Vagina (tissue), 2 donors: ENCODE data around the gene MAMDC2. TPM values are rescaled to one million over a fixed set of nuclear protein-coding genes. Genes with fewer than 3 reads are reported as not detected.

Experiments
- DNase-seq, 2 donors: peaks; one replicate each; pipeline ENCODE4 v3.0.0-alpha.2; 2017; ENCODE audit errors: extremely low spot score in 2 of 2
- H3K27ac ChIP-seq: fragments of 200-600 bp; sonication (generic); one replicate; pipeline ENCODE4 v1.5.1; 2019
- H3K27me3 ChIP-seq: fragments of 200-600 bp; sonication (generic); one replicate; pipeline ENCODE4 v1.5.1; 2019
- H3K36me3 ChIP-seq, 2 donors: fragments of 200-600 bp; sonication (generic); one replicate each; pipeline ENCODE4 v1.5.1; 2017 to 2019
- H3K4me1 ChIP-seq: fragments of 200-600 bp; sonication (generic); one replicate; pipeline ENCODE4 v1.5.1; 2019
- H3K4me3 ChIP-seq, 2 donors: fragments of 200-600 bp; sonication (generic); 1 replicate in 1 of 2; 2 replicates in 1 of 2; pipeline ENCODE4 v1.5.1; 2016 to 2019
- H3K9me3 ChIP-seq: fragments of 200-600 bp; sonication (generic); one replicate; pipeline ENCODE4 v1.5.1; 2019
- CTCF ChIP-seq, 3 experiments: fragments of 450-650 bp in 2 of 3; fragments of 200-600 bp in 1 of 3; sonication (generic) in 1 of 3; IDR thresholded peaks; one replicate each; pipeline ENCODE4 v1.5.1; 2017 to 2019; ENCODE audit warnings: antibody characterized with exemption in 3 of 3, mild to moderate bottlenecking in 2 of 3, moderate library complexity in 2 of 3
- POLR2A ChIP-seq, 2 donors: fragments of 450-650 bp; IDR thresholded peaks; one replicate each; pipeline ENCODE4 v1.6.1; 2017; ENCODE audit warnings: antibody characterized with exemption in 2 of 2, mild to moderate bottlenecking in 2 of 2, moderate library complexity in 2 of 2
- POLR2AphosphoS5 ChIP-seq, 2 donors: sonication (generic); formaldehyde crosslinking; IDR thresholded peaks; one replicate each; pipeline ENCODE4 v1.9.0; 2017; ENCODE audit warnings: antibody characterized with exemption in 2 of 2, mild to moderate bottlenecking in 2 of 2, low read depth in 1 of 2; ENCODE audit not compliant: insufficient read depth in 1 of 2
- intact Hi-C: fragments of 100-400 bp; cut with DNase I; formaldehyde crosslinking; loops from one replicate; pipeline ENCODE4 v1.15.1; 2023
- total RNA-seq: library from RNA; depleted of rRNA; stranded (reverse); fragments of >200 nt; gene quantifications from one replicate; pipeline ENCODE4 v1.2.3, GENCODE V29; 2016

The MAMDC2 gene
- total RNA-seq, 1 donor from 2014 or later, result 38.5 TPM

DNA sequence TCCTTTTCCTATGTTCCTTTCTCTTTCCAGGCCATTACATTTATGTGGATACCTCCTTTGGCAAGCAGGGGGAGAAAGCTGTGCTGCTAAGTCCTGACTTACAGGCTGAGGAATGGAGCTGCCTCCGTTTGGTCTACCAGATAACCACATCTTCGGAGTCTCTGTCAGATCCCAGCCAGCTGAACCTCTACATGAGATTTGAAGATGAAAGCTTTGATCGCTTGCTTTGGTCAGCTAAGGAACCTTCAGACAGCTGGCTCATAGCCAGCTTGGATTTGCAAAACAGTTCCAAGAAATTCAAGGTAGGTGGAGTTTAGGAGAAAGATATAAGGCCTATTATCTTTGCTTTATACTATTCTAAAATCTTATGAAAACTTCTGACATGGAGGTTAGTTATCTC lies 64.5 kb downstream of the MAMDC2 start:
- no peaks in the 10 kb centered on the region for H3K9me3 ChIP-seq
- TF ChIP-seq POLR2AphosphoS5 (IDR thresholded peaks at IDR 0.05; ENCODE audit: insufficient read depth in 1 of 2, low read depth in 1 of 2) (no peak), CTCF (IDR thresholded peaks at IDR 0.05) (no peak), POLR2A (IDR thresholded peaks at IDR 0.05) (no peak)
- H3K27me3 ChIP-seq, result no peaks in the 10 kb centered on the region
- H3K36me3 ChIP-seq, result peaks cover 0 to 4% of the 10 kb centered on the region in 2 donors
- peak in 1 of 2 donors; percentile 56 for DNase-seq
- intact Hi-C loops, result no loop called here
- peaks cover 8% of the 10 kb centered on the region for H3K4me1 ChIP-seq
- H3K4me3 ChIP-seq, result no peak overlapping the region
- no peak overlapping the region for H3K27ac ChIP-seq

GRCh38 chr9:70110194-70111041 lies 66.8 kb downstream of the MAMDC2 start:
- Histone ChIP-seq H3K27me3 (no peaks in the 10 kb centered on the region), H3K9me3 (no peaks in the 10 kb centered on the region), H3K36me3 (peaks cover 0 to 4% of the 10 kb centered on the region in 2 donors), H3K27ac (no peak overlapping the region), H3K4me3 (no peak overlapping the region), H3K4me1 (peaks cover 8% of the 10 kb centered on the region)
- DNase-seq, result peak in 1 of 2 donors; percentile 86
- intact Hi-C loops, result loop anchor here (5.0 to 10.0 kb wide), 2 partner anchors 66 to 138 kb away; partner anchors contain the start of gene MAMDC2
- TF ChIP-seq POLR2AphosphoS5 (IDR thresholded peaks at IDR 0.05; ENCODE audit: insufficient read depth in 1 of 2, low read depth in 1 of 2), result no peak
- no peak for TF ChIP-seq POLR2A (IDR thresholded peaks at IDR 0.05)
- no peak for TF ChIP-seq CTCF (IDR thresholded peaks at IDR 0.05)

DNA sequence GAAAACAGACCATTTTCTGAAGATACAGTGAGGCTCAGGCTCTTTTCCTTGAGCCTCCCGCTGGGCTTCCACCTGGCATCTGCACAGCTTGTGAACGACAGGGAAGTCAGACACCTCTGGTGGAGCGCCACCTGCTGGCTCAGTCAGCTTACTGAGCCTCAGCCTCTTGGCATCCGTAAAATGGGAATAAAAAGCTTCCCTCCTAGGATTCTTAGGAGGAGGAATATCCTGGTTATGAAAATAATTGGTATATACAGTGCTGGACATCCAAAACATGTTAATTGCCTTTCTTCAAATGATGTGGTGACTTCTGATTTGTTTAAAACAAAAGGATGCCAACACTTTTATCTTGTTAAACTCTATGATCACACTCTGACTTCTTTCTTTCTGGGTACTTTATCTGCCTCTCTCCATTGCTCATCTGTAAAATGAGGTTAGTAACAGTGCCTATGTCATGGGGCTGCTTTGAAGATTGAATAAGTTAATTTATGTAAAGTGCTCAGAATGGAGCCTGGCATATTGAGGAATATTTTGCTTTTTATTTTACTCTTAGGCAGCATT lies 67.5 kb downstream of the MAMDC2 start:
- Histone ChIP-seq H3K4me1 (peaks cover 8% of the 10 kb centered on the region), H3K9me3 (no peaks in the 10 kb centered on the region), H3K36me3 (peaks cover 0 to 4% of the 10 kb centered on the region in 2 donors), H3K27ac (no peak overlapping the region), H3K4me3 (no peak overlapping the region), H3K27me3 (no peaks in the 10 kb centered on the region)
- peak in 1 of 2 donors; percentile 15 for TF ChIP-seq POLR2AphosphoS5 (IDR thresholded peaks at IDR 0.05; ENCODE audit: insufficient read depth in 1 of 2, low read depth in 1 of 2)
- TF ChIP-seq CTCF (IDR thresholded peaks at IDR 0.05), result peak; percentile 58 to 89 (median 82)
- TF ChIP-seq POLR2A (IDR thresholded peaks at IDR 0.05), result no peak
- DNase-seq, result peak in 1 of 2 donors; percentile 84
- intact Hi-C loops, result loop anchor here (5.0 to 10.0 kb wide), 2 partner anchors 66 to 139 kb away; partner anchors contain the start of gene MAMDC2

GRCh38 chr9:70111641-70112236 lies 68.1 kb downstream of the MAMDC2 start:
- no peak for TF ChIP-seq POLR2A (IDR thresholded peaks at IDR 0.05)
- TF ChIP-seq CTCF (IDR thresholded peaks at IDR 0.05), result no peak
- no peak for TF ChIP-seq POLR2AphosphoS5 (IDR thresholded peaks at IDR 0.05; ENCODE audit: insufficient read depth in 1 of 2, low read depth in 1 of 2)
- intact Hi-C loops, result loop anchor here (5.0 to 10.0 kb wide), 2 partner anchors 67 to 139 kb away; partner anchors contain the start of gene MAMDC2
- no peaks in the 10 kb centered on the region for H3K9me3 ChIP-seq
- peaks cover 8% of the 10 kb centered on the region for H3K4me1 ChIP-seq
- no peak overlapping the region for H3K27ac ChIP-seq
- peaks cover 0 to 4% of the 10 kb centered on the region in 2 donors for H3K36me3 ChIP-seq
- no peak overlapping the region for H3K4me3 ChIP-seq
- H3K27me3 ChIP-seq, result no peaks in the 10 kb centered on the region
- DNase-seq, result peak in 1 of 2 donors; percentile 84
